Measurements from ENCODE around the gene SPP1.

SPP1 gene

DNA sequence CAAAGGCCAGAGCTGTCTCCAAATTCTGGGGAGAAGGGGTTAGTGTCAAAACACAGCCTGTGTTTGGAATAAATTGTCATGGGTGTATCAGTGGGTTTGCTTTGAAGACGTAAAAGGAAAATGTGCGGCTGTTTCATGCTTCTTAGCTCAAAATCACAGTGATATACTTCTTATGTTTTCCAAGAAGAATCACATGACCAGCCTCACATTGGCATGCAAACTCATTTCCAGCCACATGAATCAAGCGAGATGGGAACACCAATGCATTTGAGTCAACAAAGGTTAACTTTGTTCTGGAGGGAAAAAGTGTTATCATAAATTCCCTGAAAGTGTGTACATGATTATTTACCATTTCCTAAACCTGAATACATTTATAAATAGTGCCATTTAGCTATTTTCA lies 19.0 kb upstream of the SPP1 start:
- no peak for DNase-seq

- DNase-seq = no peak
Observed at GRCh38 chr4:87957061-87957460, 18.5 kb upstream of the SPP1 start.

- no peak for DNase-seq
Observed at GRCh38 chr4:87961993-87962392, 13.5 kb upstream of the SPP1 start.

DNA sequence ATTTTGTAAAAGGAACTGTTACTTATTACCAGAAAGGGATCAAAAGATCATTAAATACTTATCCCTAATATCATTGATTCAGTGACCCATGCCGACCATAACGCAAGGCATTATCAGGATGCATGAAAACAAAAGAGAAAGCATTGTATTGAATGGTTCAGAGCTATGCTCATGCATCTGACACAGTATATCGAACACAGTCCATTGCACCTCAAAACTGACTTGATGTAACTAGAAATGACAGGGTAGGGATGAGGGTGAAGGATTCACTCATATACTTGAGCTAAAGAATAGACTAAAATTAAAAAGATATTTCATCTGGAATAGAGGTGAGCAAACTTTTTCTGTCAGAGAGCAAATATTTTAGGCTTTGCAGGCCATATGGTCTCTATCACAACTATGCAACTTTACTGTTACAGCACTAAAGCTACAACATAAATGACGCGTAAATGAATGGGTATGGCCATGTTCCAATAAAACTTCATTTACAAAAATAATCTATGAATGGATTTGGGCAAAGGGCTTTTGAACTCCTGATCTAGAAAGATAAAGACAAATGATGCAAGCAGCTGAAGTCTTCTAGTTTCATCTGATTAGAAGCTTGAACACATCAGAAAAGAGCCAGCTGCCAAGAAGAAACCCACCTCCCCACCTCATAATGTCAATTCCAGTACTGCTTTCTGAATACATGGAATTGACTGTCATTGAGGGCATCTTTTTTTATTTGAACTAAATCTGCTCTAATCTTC lies 12.9 kb upstream of the SPP1 start:
- no peak for DNase-seq

DNA sequence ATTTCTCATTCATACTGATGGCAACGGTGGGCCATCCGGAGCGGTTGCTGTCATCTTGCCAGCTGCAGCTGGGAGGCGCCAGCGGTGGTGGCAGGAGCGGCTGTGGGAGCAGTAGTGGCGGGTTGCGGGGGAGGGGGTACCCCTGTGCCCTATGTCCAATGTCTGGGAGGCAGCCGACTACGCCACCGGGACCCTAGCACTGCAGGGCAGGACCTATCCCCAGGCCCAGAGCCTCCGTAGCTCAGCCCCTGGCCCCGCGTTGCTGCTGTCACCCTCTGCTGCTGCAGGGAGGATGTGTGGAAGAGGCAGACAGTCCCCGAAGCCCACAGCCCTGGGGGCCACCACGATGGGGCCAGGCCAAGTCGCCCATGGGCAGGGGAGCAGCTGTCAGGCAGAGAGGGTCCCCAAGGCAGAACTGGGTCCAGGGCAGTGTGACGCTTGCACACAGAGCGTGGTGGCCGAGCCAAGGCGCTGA lies 10.0 kb upstream of the SPP1 start:
- no peak for DNase-seq

DNA sequence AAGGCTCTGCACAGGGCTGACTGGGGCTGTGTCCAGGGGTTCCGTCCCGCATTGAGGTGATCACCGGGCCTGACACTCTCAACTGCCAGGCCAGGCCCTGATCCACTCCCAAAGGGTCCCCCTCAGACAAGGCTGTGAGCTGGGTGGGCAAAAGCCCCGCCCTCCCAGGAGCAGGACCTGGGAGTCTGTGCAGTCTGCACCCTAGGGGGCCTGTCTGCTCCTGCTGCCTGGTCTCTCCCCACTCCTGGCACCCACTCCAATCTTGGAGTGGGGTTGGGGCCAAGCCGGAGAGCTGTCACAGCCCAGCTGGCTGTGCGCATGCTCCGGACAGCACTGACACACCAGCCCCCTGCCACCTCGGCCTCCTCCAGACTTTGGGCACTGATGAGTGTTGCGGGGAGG lies 9.4 kb upstream of the SPP1 start:
- DNase-seq = no peak

DNA sequence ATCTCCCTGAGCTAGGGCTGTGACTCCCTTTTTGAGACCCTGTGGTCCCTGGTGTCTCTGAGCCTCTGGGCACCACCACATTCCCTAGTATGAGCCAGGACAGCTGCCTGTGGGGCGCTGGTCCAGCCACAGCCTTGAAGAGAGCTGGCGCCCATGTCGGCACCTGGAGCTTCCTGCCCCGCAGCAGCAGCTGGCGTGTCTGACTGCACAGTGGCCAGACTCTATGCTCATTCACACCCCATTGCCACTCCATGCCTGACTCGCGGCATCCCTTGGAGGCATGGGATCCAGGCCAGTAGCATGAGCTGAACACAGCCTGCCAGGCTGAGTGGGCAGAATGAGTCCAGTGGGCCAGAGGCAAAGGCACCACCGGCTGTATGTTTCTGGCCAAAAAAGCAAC lies 8.3 kb upstream of the SPP1 start:
- DNase-seq = no peak

DNA sequence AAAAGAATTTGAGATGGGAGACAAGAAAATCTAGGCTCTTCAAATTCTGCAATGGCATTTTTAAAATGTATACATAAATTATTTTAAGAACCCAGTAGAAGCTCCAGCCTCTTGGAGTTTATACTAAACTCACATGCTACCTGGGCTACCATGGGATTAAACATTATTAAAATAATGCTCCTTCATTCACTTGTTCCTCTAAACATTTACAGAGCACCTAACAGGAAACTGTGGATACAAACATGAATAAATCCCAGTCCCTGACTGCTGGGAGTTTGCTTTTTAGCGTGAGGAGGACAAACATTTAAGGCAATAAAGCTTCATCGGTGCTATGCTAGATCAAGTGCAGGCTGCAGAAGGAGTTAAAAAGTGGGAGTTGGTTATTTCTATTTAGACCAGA lies 5.4 kb upstream of the SPP1 start:
- no peak for DNase-seq

- no peak for DNase-seq
Observed at GRCh38 chr4:87971866-87972265, 3.6 kb upstream of the SPP1 start.

DNA sequence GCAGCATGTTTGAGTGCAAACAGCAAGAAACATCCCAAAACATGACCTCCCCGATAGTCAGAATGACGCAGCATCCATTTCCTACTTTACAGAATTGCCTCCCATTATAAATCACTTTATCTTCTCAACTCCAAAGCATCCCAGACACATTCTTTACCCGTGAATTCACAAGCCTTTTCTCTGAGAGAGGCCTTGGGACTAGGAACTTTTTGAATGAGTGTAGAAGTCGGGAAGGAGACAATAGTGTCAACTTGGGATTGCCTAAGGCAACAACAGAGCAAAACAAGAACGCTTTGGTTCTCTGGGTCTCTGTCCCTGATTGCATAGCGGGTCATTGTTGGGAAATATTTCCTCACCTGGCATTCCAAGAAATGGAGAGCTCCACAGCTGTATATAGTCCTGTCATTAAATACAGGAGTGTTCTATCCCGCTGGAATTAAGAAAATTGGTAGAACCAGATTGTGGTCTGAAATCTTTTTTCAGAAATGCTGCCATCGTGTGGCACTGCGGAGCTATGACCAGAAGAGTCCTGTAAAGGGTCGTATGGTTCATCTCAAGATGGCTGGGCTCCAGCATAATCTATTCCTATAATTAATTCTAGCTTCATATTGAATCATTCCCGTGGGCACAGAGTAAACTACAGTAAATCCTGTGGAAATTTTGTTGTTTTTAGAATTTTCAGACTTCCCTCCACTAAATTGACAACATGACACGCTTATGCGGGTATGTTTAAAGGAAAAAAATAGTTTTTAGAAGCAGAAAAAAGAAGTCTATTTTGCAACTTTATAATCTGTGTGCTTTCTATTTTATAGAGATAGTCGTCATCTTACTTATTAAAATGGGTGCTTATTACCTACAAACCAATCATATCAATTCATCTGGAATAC lies 2.0 kb upstream of the SPP1 start:
- peak; percentile 5 for DNase-seq

- DNase-seq = no peak
Observed at GRCh38 chr4:87974856-87975462, 555 bp upstream of the SPP1 start.

GRCh38 chr4:87977521-87978278 lies 2.2 kb downstream of the SPP1 start:
- no peak for DNase-seq

DNA sequence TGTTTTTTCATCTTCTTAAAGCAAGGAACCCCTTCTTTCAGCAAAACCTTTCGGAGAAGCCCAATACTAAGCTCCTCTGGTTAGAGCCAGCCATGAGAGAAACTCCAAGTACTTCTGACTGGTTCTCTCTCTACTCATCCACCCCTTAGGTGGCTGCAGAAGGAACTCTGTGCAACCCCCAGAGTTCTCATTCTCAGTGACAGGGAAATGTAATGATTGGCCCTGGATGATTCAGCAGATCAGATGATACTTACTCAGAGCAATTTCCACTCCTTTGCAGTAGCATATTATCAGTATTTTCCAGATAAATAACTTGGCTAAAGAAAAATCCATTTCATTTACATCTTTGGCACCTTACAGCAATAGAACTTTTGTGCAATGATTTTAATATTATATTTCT lies 3.2 kb downstream of the SPP1 start:
- DNase-seq = no peak

GRCh38 chr4:87979810-87980209 lies 4.3 kb downstream of the SPP1 start:
- DNase-seq = no peak

- no peak for DNase-seq
Observed at GRCh38 chr4:87981486-87981885, 6.0 kb downstream of the SPP1 start.

- DNase-seq = no peak
Observed at GRCh38 chr4:87982036-87982435, 6.5 kb downstream of the SPP1 start.

DNA sequence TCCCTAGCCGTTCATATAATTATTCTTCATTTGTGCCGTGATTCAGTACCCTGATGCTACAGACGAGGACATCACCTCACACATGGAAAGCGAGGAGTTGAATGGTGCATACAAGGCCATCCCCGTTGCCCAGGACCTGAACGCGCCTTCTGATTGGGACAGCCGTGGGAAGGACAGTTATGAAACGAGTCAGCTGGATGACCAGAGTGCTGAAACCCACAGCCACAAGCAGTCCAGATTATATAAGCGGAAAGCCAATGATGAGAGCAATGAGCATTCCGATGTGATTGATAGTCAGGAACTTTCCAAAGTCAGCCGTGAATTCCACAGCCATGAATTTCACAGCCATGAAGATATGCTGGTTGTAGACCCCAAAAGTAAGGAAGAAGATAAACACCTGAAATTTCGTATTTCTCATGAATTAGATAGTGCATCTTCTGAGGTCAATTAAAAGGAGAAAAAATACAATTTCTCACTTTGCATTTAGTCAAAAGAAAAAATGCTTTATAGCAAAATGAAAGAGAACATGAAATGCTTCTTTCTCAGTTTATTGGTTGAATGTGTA lies 7.0 kb downstream of the SPP1 start:
- no peak for DNase-seq

GRCh38 chr4:87983996-87984395 lies 8.5 kb downstream of the SPP1 start:
- DNase-seq = no peak

DNA sequence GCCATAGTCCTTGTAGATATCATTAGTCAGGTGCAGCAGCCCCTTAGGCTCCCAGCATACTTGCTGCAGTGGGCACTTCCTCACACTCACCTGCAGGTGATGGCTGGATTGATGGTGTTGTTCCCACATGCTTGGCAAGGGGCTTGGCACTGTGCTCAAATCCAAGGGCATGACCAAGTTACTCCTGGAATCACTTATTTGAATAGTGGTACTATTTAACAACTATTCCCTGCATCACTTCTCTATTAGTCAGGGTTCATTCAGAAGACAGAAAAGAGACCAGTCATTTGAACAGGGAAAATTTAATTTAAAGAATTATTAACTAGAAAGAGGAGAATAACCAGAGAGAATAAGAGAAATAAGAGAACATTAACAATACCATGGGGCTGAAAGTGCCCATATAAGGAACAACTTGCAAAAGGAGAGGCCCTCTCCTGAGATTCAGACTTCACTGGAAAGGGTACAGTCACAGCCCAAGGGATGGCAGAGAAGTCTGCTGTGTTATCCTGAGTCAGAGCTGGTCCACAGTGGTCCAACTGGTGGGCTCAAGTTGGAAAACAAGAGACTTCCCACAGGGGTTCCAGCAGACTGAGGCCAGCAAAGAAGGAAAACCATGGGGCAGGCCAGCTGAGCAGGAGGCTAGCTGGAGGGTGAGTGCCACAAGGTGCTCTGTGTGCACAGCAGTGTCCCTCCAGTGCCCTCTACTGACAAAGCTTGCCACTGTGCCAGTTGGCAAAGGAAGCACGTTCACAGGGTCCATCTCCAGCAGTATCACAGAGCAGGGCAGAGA lies 9.8 kb downstream of the SPP1 start:
- DNase-seq = peak; percentile 23

DNA sequence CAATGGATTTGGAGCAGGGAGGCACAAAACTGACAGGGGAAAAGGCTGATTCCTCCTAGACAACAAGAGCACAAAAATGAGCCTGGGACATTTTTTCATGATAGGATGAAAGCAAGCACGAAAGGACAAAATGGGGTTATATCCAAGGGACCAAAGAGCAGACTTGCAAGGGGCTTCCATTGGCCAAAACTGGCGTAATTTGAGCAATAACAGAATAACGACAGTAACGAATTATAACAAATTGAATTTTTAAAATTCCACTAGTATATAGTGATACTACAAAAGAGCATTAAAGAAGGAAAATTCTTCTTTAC lies 10.3 kb downstream of the SPP1 start:
- no peak for DNase-seq

DNA sequence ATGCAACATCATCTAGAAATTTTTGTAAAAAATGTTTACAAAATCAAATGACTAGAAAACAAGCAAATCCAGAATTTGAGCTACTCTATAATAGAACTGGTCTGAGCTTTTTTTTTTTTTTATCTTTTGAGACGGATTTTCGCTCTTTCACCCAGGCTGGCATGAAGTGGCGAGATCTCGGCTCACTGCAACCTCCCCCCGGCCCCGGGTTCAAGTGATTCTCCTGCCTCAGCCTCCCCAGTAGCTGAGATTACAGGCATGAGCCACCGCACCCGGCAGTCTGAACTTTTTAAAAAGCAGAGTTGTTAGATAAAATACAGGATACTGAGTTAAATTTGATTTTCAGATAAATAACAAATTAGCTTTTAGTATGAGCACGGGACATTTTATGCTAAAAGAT lies 11.0 kb downstream of the SPP1 start:
- DNase-seq = no peak

- no peak for DNase-seq
Observed at GRCh38 chr4:87989765-87990164, 14.3 kb downstream of the SPP1 start.

Data from NCI-H774 (cell line).